Measurements from ENCODE around the gene OR2M2.

DNA sequence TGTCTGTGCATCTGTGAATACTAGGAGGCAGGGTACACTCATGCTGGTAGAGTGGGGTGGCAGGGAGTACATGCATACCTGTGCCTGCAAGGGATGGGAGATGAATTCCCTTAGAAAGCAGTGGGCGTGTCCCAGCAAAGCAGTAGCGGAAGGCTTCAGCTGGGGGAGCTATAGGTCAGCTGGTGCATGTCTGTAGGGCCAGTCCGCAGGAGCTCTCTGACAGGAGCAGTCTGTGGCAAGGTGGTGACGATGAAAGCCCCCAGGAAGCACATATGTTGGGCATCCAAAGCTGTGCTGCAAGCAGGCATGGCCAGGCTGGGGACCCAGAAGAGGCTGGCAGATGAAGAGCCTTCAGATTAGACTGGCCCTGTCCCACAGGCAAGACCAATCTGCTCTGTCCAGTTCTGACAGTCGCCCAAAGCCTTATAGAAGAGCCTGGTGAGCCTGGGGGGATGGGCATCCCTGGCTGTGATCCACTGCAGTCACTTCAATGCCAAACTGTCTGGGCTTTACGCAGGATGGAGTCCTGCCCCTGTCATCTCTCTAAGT is 54.8 kb downstream of the OR2M2 start:
- no peak for TF ChIP-seq CTCF (conservative IDR thresholded peaks at IDR 0.05; ENCODE audit: low read depth, low read length)
- no peak for TF ChIP-seq EZH2phosphoT487 (IDR thresholded peaks at IDR 0.05; ENCODE audit: borderline replicate concordance, low read length)

Measured in PC-3 (cell line).